H9 (cell line): Measurements from ENCODE around the gene XCL2. TPM values are rescaled to one million over a fixed set of nuclear protein-coding genes. Genes with fewer than 3 reads are reported as not detected.

Experiments
- DNase-seq: peaks from one replicate; pipeline ENCODE4 v3.0.0-alpha.2; 2017
- H2AFZ ChIP-seq: one replicate; pipeline ENCODE4 v1.6.1; 2013; ENCODE audit warnings: mild to moderate bottlenecking, low read length, control low read depth, moderate library complexity
- H2AK5ac ChIP-seq: 2 replicates; pipeline ENCODE4 v1.6.1; 2013; ENCODE audit warnings: low read length, control low read depth, mixed read lengths; ENCODE audit not compliant: insufficient read length
- H2BK120ac ChIP-seq: one replicate; pipeline ENCODE4 v1.6.1; 2013; ENCODE audit warnings: low read depth, mild to moderate bottlenecking, low read length, control low read depth, inconsistent platforms; ENCODE audit not compliant: poor library complexity, severe bottlenecking
- H2BK12ac ChIP-seq: 2 replicates; pipeline ENCODE4 v1.6.1; 2013; ENCODE audit warnings: low read length, control low read depth, mixed read lengths, low read depth; ENCODE audit not compliant: insufficient read length
- H2BK15ac ChIP-seq: 2 replicates; pipeline ENCODE4 v1.6.1; 2013; ENCODE audit warnings: low read depth, low read length, control low read depth
- H2BK20ac ChIP-seq: one replicate; pipeline ENCODE4 v1.6.1; 2013; ENCODE audit warnings: low read depth, mild to moderate bottlenecking, low read length, control low read depth, inconsistent platforms; ENCODE audit not compliant: poor library complexity, severe bottlenecking
- H2BK5ac ChIP-seq: 2 replicates; pipeline ENCODE4 v1.6.1; 2013; ENCODE audit warnings: low read length, control low read depth, mixed read lengths; ENCODE audit not compliant: insufficient read length
- H3K14ac ChIP-seq: 2 replicates; pipeline ENCODE4 v1.6.1; 2013; ENCODE audit warnings: low read length, control low read depth; ENCODE audit not compliant: insufficient read depth
- H3K18ac ChIP-seq: 2 replicates; pipeline ENCODE4 v1.6.1; 2013; ENCODE audit warnings: low read depth, mild to moderate bottlenecking, mixed read lengths, low read length, control low read depth; ENCODE audit not compliant: insufficient read length
- H3K23ac ChIP-seq: 2 replicates; pipeline ENCODE4 v1.6.1; 2013; ENCODE audit warnings: low read length, control low read depth, mixed read lengths, low read depth; ENCODE audit not compliant: insufficient read length
- H3K23me2 ChIP-seq: 2 replicates; pipeline ENCODE4 v1.6.1; 2013; ENCODE audit warnings: low read depth, mild to moderate bottlenecking, mixed read lengths, low read length, control low read depth; ENCODE audit not compliant: insufficient read length, poor library complexity, severe bottlenecking
- H3K27ac ChIP-seq: 2 replicates; pipeline ENCODE4 v1.5.1; 2013; ENCODE audit warnings: low read length, control low read depth, mixed read lengths, low read depth; ENCODE audit not compliant: insufficient read length
- H3K27me3 ChIP-seq: 2 replicates; pipeline ENCODE4 v1.6.1; 2013; ENCODE audit warnings: low read length, control low read depth, inconsistent platforms; ENCODE audit not compliant: insufficient read depth
- H3K4ac ChIP-seq: 2 replicates; pipeline ENCODE4 v1.6.1; 2013; ENCODE audit warnings: low read depth, mild to moderate bottlenecking, control low read depth, inconsistent platforms, low read length, moderate library complexity
- H3K4me1 ChIP-seq: 2 replicates; pipeline ENCODE4 v1.6.1; 2013; ENCODE audit warnings: low read length, control low read depth, inconsistent platforms; ENCODE audit not compliant: insufficient read depth
- H3K4me2 ChIP-seq: 2 replicates; pipeline ENCODE4 v1.6.1; 2013; ENCODE audit warnings: low read length, control low read depth, mixed read lengths; ENCODE audit not compliant: insufficient read length, insufficient read depth
- H3K56ac ChIP-seq: 2 replicates; pipeline ENCODE4 v1.6.1; 2013; ENCODE audit warnings: low read depth, mild to moderate bottlenecking, mixed read lengths, low read length, control low read depth; ENCODE audit not compliant: insufficient read length
- H3K79me1 ChIP-seq: 2 replicates; pipeline ENCODE4 v1.6.1; 2013; ENCODE audit warnings: low read depth, mild to moderate bottlenecking, moderate library complexity, low read length, control low read depth, inconsistent platforms; ENCODE audit not compliant: insufficient read depth, poor library complexity, severe bottlenecking
- H3K79me2 ChIP-seq: 2 replicates; pipeline ENCODE4 v1.6.1; 2013; ENCODE audit warnings: low read length, control low read depth, inconsistent platforms; ENCODE audit not compliant: insufficient read depth
- H3K9ac ChIP-seq: 2 replicates; pipeline ENCODE4 v1.6.1; 2013; ENCODE audit warnings: low read length, control low read depth, mixed read lengths; ENCODE audit not compliant: insufficient read length; ENCODE audit errors: extremely low read depth
- H3K9me3 ChIP-seq: one replicate; pipeline ENCODE4 v1.6.1; 2013; ENCODE audit warnings: low read depth, low read length, inconsistent platforms; ENCODE audit not compliant: control insufficient read depth
- H3T11ph ChIP-seq: one replicate; pipeline ENCODE4 v1.6.1; 2013; ENCODE audit warnings: mild to moderate bottlenecking, low read length, control low read depth, inconsistent platforms
- H4K20me1 ChIP-seq: one replicate; pipeline ENCODE4 v1.6.1; 2013; ENCODE audit not compliant: control insufficient read depth, insufficient read length, insufficient read depth
- H4K5ac ChIP-seq: 2 replicates; pipeline ENCODE4 v1.6.1; 2013; ENCODE audit warnings: low read depth, mild to moderate bottlenecking, mixed read lengths, low read length, control low read depth; ENCODE audit not compliant: insufficient read length
- H4K8ac ChIP-seq: replicated peaks from 2 replicates; pipeline ENCODE4 v1.6.1; 2013; ENCODE audit warnings: low read length, control low read depth, mixed read lengths, low read depth; ENCODE audit not compliant: insufficient read length
- H4K91ac ChIP-seq: 2 replicates; pipeline ENCODE4 v1.6.1; 2013; ENCODE audit warnings: low read depth, mild to moderate bottlenecking, moderate library complexity, mixed read lengths, low read length, control low read depth; ENCODE audit not compliant: insufficient read length
- H3K27ac Mint-ChIP-seq, 3 experiments: 2 replicates in 2 of 3; 3 replicates in 1 of 3; pipeline ENCODE4 v1.8.0; 2020 to 2021; ENCODE audit warnings: mixed read lengths in 3 of 3, mild to moderate bottlenecking in 1 of 3, moderate library complexity in 1 of 3
- H3K27me3 Mint-ChIP-seq: 2 replicates; pipeline ENCODE4 v1.8.0; 2021; ENCODE audit warnings: low read depth, mild to moderate bottlenecking, moderate library complexity, mixed read lengths
- H3K36me3 Mint-ChIP-seq, 3 experiments: 2 replicates in 2 of 3; 3 replicates in 1 of 3; pipeline ENCODE4 v1.8.0; 2020 to 2021; ENCODE audit warnings: low read depth in 3 of 3, mixed read lengths in 3 of 3; ENCODE audit not compliant: insufficient read depth in 1 of 3
- H3K4me1 Mint-ChIP-seq, 2 experiments: 2 replicates each; pipeline ENCODE4 v1.8.0; 2020; ENCODE audit warnings: mixed read lengths in 2 of 2
- H3K4me3 Mint-ChIP-seq, 2 experiments: 2 replicates in 1 of 2; 3 replicates in 1 of 2; pipeline ENCODE4 v1.8.0; 2020 to 2021; ENCODE audit warnings: mild to moderate bottlenecking in 2 of 2, mixed read lengths in 2 of 2, moderate library complexity in 1 of 2
- H3K9me3 Mint-ChIP-seq, 2 experiments: 2 replicates in 1 of 2; 3 replicates in 1 of 2; pipeline ENCODE4 v1.8.0; 2020; ENCODE audit warnings: mild to moderate bottlenecking in 2 of 2, mixed read lengths in 2 of 2, moderate library complexity in 1 of 2
- CTCF ChIP-seq: fragments of 200-600 bp; sonication (generic); conservative IDR thresholded peaks from 3 replicates; pipeline ENCODE4 v1.8.0; 2021; ENCODE audit warnings: antibody characterized with exemption, mild to moderate bottlenecking
- WGBS: extraction: QIAGEN DNeasy Blood & Tissue Kit; methylation state at CpG from one replicate; pipeline ENCODE4 v1.1.7; 2013; ENCODE audit warnings: missing lambda C conversion rate, low lambda C conversion rate, mixed read lengths; ENCODE audit not compliant: insufficient read length; ENCODE audit errors: extremely low coverage; 5-methylcytosine and 5-hydroxymethylcytosine counted together
- total RNA-seq: library from RNA; stranded (reverse); gene quantifications from 2 replicates; pipeline ENCODE4 v1.2.1, GENCODE V29; 2021

The XCL2 gene
- total RNA-seq, 1 experiment from 2014 or later = not detected

GRCh38 chr1:168565825-168566224 lies 22.0 kb upstream of the XCL2 start:
- Mint-ChIP-seq H3K4me3 (no peak overlapping the region), H3K27me3 (no peaks in the 10 kb centered on the region)
- no peak for DNase-seq

More at GRCh38 chr1:168565825-168566224, 22.0 kb upstream of the XCL2 start:
- no peak overlapping the region for H4K91ac ChIP-seq
- H4K8ac ChIP-seq = no peak overlapping the region
- H3K23ac ChIP-seq = no peak overlapping the region
- no peak overlapping the region for H2AK5ac ChIP-seq
- peaks cover 11 to 14% of the 10 kb centered on the region in 2 experiments for H3K4me1 Mint-ChIP-seq
- no peak for TF ChIP-seq CTCF
- no peaks in the 10 kb centered on the region for H4K20me1 ChIP-seq
- no peak overlapping the region for H3K4ac ChIP-seq
- no peaks in the 10 kb centered on the region for H3K27me3 ChIP-seq
- no peak overlapping the region for H3T11ph ChIP-seq
- H3K56ac ChIP-seq = no peak overlapping the region
- no peaks in the 10 kb centered on the region; a peak in 1 of 5 replicates for H3K9me3 Mint-ChIP-seq
- H2BK12ac ChIP-seq = no peak overlapping the region
- no peaks in the 10 kb centered on the region for H3K79me1 ChIP-seq
- H2BK5ac ChIP-seq = no peak overlapping the region
- H3K9me3 ChIP-seq = no peaks in the 10 kb centered on the region
- peaks cover 6% of the 10 kb centered on the region; the same call in 1 of the 2 replicates for H3K4me1 ChIP-seq
- H3K14ac ChIP-seq = no peak overlapping the region
- H3K36me3 Mint-ChIP-seq = peaks cover 0 to 1% (median 0%) of the 10 kb centered on the region in 3 experiments; a peak in 1 of 7 replicates
- no peak overlapping the region for H2BK15ac ChIP-seq
- no CpG with 5 or more reads among the region's 4 CpGs for WGBS
- no peak overlapping the region for H2BK120ac ChIP-seq
- no peaks in the 10 kb centered on the region for H3K23me2 ChIP-seq
- H3K27ac Mint-ChIP-seq = no peak overlapping the region
- no peak overlapping the region for H2AFZ ChIP-seq
- no peak overlapping the region for H2BK20ac ChIP-seq
- no peaks in the 10 kb centered on the region for H3K79me2 ChIP-seq
- H3K9ac ChIP-seq = no peak overlapping the region
- H3K4me2 ChIP-seq = no peak overlapping the region
- H3K27ac ChIP-seq = no peak overlapping the region
- no peak overlapping the region for H3K18ac ChIP-seq
- H4K5ac ChIP-seq = no peak overlapping the region
